Activated CD4-positive, alpha-beta T cell treated with anti-CD3 and anti-CD28 coated beads, Interleukin-2, amount 50 U/mL, for 16 hours (primary cell): Measurements from ENCODE around the gene ZFAND3.
A peak's percentile ranks its signal among the peaks of the same experiment; 100 is the strongest.
"Not testable (repeated sequence)": the region's sequence is repeated elsewhere in the genome, so short reads cannot be mapped to it uniquely, and the experiment has no call there.

Experiments used
- DNase-seq: peaks from one replicate; pipeline ENCODE4 v3.0.0-alpha.2; 2020

Gene ZFAND3

DNA sequence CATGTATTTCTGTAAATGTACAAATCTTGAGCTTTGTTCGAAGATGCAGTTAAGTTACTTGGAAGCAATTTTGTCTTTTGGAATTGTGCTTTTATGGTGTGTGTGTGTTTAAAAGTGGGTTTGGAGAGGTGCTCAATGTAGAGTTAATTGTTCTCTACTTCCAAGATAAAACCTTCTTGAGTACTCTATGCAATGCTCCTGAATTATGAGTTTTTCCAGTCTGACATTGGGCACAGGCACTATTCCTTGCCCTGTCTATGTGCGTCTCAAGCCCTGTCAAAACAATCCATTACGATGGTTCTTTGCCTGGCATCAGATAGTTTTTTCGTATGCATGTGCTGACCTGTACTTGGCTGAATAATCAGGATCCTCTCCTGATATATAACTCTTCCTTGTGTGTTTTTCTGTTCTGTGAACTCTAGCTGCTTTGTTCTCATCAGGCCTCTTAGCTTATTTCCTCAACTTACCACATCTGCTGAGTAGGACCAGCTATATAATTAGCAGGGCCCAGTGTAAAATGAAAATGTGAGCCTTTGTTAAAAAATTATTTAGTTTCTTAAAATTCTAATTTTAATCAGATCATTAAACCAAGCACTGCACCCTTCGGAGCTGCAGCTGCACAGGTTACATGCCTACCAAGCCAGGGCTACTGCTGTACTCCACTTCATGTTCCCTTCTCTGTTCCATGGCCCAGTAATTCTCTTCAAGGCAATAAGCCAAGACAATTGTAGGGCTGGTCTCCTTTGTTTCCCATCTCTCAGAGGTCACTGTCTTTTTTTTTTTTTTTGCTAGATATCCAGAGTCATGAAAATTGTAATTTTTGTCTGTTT is 160.1 kb downstream of the ZFAND3 start:
- no peak for DNase-seq

DNA sequence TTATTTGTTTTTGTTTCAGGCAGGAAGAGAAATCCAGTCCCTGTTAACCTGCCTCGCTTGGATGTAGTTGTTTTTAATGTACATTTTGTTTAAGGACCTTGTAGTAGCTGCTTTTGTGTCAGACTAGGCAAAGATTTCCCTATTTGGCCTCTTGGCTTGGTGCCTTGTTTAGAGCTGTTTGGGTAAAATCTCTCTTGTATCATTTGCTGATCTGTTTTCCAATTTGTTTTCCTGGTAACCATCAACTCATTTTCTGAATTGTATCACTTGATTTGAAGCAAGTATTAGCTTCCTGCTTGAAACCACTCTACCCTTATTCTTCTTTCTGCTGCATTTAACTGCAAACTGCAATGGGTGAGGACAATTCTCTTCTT is 160.7 kb downstream of the ZFAND3 start:
- no peak for DNase-seq

- DNase-seq: no peak
These were observed 162.1 kb downstream of the ZFAND3 start for GRCh38 chr6:37981626-37982025.

DNA sequence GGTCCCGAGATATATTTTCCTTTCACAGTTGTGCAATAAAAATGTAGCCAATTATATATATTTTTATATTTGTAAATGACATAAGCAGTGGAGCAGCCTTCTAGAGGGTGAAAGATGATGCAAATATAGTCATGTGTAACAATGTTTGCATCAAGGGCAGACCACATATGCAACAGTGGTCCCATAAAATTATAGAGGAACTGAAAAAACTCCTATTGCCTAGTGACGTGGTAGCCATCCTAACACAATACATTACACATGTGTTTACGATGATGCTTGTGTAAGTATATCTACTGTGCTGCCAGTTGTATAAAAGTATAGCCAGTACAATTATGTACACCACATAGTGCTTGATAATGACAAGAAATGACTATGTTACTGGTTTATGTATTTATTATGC is 162.8 kb downstream of the ZFAND3 start:
- no peak for DNase-seq

DNA sequence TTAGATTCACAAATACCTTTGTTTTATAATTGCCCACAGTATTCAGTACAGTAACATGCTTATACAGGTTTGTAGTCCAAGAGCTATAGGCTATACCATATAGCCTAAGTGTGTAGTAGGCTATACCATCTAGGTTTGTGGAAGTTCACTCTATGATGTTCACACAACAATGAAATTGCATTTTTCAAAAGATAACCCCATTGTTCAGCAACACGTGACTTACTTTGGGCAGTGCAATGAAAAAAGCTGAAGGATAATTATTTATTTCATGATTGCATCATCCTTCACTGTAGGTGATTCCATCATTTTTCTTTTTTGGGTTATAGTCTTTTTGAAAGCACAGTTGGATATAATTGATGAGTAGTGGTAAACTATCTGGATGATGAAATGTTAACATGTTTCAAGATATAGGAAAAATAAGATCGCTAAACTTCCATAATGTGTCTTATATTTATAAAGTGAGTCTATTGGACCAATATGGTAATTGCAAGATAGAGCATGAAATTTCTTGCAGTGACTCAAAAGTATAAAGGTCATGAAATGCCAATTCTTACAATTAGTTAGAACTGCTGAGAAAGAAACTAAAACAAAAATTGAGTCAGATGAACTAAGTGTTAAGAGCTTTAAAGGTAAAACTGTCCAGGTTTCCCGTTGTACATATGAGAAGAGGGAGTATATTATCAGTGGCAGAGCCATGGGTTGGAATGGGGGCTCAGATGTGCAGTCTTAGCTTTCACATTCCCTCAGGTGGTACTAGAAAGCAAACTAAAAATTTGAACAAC is 164.4 kb downstream of the ZFAND3 start:
- peak; percentile 34 for DNase-seq

DNA sequence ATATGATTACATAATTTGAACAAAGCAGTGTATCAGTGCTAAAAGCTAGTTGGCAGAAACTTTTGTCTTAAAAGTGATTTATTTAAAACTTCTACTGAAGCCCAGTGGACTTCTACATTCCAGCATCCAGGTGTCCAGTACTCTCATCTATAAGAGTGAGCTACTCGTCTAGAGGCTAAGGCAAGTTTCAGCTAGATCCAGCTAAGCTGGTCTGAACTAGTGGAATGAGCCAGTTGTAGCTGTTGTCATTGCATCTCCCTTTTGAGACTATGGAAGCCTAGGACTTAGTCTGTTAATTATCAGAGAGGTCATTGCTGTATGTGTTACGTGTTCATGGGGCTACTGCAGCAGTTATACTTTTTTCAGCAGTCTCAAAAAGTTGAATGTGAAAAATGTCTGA is 165.1 kb downstream of the ZFAND3 start:
- DNase-seq: no peak

DNA sequence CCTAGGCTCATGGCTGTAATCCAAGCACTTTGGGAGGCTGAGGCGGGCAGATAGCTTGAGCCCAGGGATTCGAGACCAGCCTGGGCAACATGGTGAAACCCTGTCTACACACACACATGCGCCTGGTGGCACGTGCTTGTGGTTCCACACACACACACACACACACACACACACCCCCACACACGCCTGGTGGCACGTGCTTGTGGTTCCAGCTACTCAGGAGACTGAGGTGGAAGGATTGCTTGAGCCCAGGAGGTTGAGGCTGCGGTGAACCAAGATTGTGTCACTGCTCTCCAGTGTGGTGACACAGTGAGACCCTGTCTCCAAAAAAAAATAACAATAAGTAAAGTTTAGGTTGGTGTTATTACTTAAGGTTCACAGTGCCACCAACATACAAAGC is 165.8 kb downstream of the ZFAND3 start:
- peak; percentile 27 for DNase-seq

- DNase-seq: peak; percentile 70
These were observed 167.5 kb downstream of the ZFAND3 start for GRCh38 chr6:37987018-37987417.

GRCh38 chr6:37987559-37987958 is 168.0 kb downstream of the ZFAND3 start:
- no peak for DNase-seq

- no peak for DNase-seq
These were observed 168.6 kb downstream of the ZFAND3 start for GRCh38 chr6:37988127-37988526.

DNA sequence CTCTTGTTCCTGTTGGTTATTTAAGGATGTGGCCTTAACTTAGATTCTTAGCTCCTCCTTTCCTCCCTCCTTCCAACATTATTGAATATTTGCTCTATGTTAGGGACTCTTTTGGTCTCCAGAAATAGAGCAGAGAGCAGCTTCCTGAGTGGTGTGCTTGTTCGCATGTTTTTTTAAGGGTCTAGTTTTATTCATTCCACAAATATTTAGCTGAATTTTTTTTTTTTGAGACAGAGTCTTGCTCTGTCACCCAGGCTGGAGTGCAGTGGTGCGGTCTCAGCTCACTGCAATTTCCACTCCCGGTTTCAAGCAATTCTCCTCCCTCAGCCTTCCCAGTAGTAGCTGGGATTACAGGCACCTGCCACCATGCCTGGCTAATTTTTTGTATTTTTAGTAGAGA is 169.2 kb downstream of the ZFAND3 start:
- no peak for DNase-seq

DNA sequence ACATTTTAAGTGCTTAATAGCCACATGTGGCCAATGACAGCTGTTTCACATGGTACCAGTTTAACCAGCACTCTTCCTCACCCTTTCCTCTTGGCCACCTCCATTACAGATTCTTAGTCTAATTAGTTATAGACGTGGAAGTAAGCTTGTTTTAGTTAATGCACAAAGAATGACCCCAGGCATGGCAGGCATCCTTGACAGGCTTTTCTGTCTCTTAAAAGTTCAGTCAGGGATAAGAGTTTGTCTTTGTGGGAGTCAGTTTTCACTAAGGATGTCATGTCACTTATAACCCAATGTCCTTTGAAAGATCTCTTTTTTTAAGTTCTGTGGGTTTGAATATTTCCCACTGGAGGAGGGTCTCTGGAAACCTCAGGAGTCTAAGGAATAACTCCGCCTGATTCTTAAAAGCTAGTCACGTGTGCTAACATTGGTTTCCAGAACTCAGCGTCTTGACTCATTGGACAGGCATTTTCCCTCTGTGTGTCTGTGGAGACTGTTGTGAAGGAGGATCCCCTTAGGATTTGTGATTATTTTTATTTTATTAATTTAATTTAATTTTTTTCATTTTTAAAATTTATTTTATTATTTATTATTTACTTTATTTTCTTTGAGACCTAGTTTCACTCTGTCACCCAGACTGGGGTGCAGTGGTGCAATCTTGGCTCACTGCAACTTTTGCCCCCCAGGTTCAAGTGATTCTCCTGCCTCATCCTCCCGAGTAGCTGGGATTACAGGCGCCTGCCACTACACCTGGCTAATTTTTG is 171.4 kb downstream of the ZFAND3 start:
- DNase-seq: no peak

GRCh38 chr6:37992749-37993148 is 173.2 kb downstream of the ZFAND3 start:
- DNase-seq: no peak

GRCh38 chr6:37993194-37993593 is 173.7 kb downstream of the ZFAND3 start:
- not testable (repeated sequence) for DNase-seq

GRCh38 chr6:37993596-37993995 is 174.1 kb downstream of the ZFAND3 start:
- no peak for DNase-seq

DNA sequence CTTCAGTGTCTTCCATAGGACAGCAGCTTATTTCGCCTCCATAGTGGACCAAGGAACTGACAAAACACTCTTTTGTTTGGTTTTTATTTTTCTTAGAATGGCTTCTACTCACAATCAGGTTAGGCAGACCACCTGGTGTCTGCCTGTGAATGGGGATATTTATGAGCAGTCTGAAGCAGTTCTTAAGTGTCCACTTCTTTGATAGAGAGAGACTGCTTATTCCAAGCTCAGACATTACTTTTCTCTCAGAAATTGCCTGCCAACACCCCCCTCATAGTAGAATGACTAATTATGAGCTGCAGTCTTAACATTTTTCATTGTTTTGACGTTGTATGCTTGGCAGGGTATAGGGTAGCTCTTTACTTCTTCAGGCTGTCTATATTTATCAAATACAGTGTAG is 174.7 kb downstream of the ZFAND3 start:
- DNase-seq: no peak

DNA sequence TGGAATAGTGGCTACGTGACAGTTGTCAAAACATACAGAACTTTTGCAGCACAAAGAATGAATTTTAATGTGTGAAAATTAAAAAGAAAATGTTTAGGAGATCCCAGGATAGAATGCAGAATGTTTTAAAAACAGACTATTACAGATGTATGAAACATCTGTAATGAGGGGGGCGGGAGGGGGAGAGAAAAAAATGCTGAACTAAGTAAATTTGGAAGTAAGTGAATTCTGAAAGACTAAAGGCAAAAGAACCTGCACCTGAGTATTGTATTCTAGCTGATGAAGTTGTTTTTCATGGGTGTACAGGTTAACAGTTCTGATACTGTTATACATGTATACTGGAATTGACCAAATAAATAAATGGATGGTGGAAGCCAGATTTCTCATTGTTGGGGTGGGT is 178.8 kb downstream of the ZFAND3 start:
- no peak for DNase-seq

- no peak for DNase-seq
These were observed 181.9 kb downstream of the ZFAND3 start for GRCh38 chr6:38001386-38001785.

GRCh38 chr6:38004908-38005307 is 185.4 kb downstream of the ZFAND3 start:
- DNase-seq: peak; percentile 35

DNA sequence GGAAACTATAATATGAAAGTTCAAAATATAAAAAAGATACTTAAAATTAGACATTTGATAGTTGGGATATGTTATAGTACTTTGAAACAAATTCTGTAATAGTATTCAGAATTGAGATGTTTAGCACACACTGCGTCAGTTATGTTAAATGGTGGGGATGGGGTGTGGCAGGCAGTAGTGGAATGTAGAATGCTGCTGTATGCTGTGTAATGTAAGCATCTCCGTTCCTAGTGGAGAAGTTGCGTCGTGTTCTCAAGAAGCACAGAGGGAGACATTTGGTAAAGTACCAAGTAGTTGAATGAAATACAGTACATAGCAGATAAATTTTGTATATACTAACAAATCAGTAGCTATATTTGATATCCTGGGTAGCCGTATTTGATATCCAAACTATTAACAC is 192.4 kb downstream of the ZFAND3 start:
- DNase-seq: no peak

DNA sequence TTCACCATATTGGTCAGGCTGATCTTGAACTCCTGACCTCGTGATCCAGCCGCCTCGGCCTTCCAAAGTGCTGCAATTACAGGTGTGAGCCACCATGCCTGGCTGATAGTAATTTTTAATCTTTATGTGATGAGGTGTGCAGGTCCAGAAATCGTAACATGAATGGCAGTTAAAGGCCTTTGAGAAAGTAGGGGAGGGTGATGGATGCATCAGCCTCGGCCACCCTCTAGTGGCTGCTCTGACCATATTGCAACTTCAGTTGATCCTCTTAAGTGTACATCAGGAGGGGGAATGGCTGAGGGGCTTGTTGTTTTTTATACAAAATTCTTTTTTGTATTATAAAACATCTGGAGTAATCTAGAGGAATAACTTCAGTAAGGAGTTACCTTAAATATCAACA is 193.0 kb downstream of the ZFAND3 start:
- peak; percentile 12 for DNase-seq

GRCh38 chr6:38015341-38015740 is 195.8 kb downstream of the ZFAND3 start:
- DNase-seq: no peak

DNA sequence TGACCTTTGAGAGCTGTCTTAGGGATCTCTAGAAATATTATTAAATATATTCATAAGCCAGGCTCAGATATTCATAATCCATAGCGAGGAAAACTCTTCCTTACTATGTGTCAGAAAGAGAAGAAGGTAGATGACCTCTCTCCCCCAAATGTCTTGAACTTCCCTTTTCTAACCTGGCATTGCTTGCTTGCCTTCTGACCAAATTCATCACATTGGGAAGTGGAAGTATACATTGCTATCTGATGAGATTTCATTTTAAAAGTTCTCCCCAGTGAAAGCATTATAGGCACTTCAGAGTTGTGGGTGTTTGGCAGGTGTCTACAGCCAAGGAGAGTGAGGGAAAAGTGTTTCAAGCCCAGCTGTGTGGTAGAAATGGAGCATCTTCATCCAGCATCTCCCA is 197.3 kb downstream of the ZFAND3 start:
- no peak for DNase-seq

DNA sequence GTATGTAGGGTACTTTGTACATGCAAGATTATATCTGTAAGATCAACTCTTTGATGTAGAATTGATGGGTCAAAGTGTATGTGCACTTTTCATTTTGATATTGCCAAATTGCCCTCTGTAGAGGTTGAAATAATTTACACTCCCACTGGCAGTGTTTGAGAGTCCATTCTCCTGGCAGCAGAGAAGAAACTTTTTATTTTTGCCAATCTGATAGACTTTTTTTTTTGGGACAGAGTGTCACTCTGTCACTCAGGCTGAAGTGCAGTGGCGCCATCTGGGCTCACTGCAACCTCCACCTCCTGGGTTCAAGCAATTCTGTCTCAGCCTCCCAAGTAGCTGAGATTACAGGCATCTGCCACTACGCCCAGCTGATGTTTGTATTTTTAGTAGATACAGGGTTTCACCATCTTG is 199.2 kb downstream of the ZFAND3 start:
- no peak for DNase-seq
